ENCODE results near the gene OPA1. TPM values are rescaled to one million over a fixed set of nuclear protein-coding genes. Genes with fewer than 3 reads are reported as not detected.

The OPA1 gene
- total and polyA plus RNA-seq, 2 experiments from 2014 or later, result 29.0 to 42.2 TPM

DNA sequence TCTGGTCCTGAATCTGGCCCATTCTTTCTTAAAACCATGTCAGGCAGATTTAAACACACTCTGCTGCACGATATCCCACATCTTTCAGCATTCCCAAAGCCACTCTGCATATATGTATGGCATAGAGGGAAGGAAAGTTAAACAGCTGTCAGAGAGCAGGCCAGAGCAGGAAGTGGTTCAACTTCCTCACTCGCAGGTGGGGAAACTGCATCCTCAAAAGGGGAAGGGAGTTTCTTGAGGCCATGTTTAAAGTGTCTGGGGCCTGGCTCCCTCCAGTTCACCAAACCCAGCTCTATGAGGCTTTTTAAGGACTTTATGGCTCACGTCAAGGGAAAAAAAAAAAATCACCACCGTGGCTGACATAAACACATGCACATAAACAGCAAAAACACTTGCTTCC lies 123.1 kb downstream of the OPA1 start:
- Histone ChIP-seq H3K79me2 (ENCODE audit: insufficient read depth) (no peaks in the 10 kb centered on the region), H4K20me1 (ENCODE audit: insufficient read depth) (no peaks in the 10 kb centered on the region), H3K4me2 (ENCODE audit: unreplicated experiment) (no peak overlapping the region), H3K9me2 (ENCODE audit: insufficient read depth) (no peaks in the 10 kb centered on the region), H3K27me3 (replicated peaks; ENCODE audit: insufficient read depth) (no peaks in the 10 kb centered on the region), H3K9ac (no peak overlapping the region), H3K4me3 (no peak overlapping the region), H3K4me1 (ENCODE audit: insufficient read depth) (no peaks in the 10 kb centered on the region), H3K27ac (no peak overlapping the region), H3K36me3 (ENCODE audit: low read depth) (no peaks in the 10 kb centered on the region), H3K9me3 (ENCODE audit: low read depth) (no peaks in the 10 kb centered on the region), H3F3A (ENCODE audit: insufficient read depth) (no peaks in the 10 kb centered on the region), H2AFZ (no peak overlapping the region)
- in situ Hi-C loops (cut with MboI), result no loop called here
- TF ChIP-seq EZH2 (IDR thresholded peaks at IDR 0.05; ENCODE audit: insufficient read depth, poor library complexity, severe bottlenecking) (no peak), EZH2phosphoT487 (IDR thresholded peaks at IDR 0.05; ENCODE audit: insufficient read depth, low read depth) (no peak)
- WGBS, 2 experiments (ENCODE audit: low coverage in 1 of 2, low lambda C conversion rate in 2 of 2, missing lambda C conversion rate in 2 of 2), result 23 to 25% methylated on average over 4 of the region's 4 CpGs
- no peak for DNase-seq

DNA sequence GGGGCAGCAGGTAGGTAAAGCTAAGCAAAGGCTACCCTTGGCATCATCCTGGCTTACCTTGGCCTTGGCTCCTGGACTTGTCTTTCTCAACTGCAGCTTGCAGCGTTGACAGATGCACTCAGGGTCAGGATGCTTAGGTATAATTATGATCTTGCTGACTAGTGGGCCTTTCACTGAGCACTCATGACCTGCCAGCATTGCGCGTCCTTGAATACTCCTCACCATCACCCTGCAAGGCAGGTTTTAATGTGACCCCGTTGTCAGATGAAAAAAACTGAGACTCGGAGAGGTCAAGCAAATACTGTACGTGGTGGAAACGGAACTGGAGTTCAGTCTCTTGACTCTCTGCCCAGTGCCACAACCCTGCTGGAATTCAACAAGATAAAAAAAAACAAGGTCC lies 126.7 kb downstream of the OPA1 start:
- no peaks in the 10 kb centered on the region for H4K20me1 ChIP-seq (ENCODE audit: insufficient read depth)
- no peak overlapping the region for H3K4me2 ChIP-seq (ENCODE audit: unreplicated experiment)
- H3K27me3 ChIP-seq (replicated peaks; ENCODE audit: insufficient read depth), result no peaks in the 10 kb centered on the region
- no peaks in the 10 kb centered on the region for H3K9me3 ChIP-seq (ENCODE audit: low read depth)
- 53 to 67% methylated on average over 7 of the region's 7 CpGs for WGBS, 2 experiments (ENCODE audit: low coverage in 1 of 2, low lambda C conversion rate in 2 of 2, missing lambda C conversion rate in 2 of 2)
- H3K4me1 ChIP-seq (ENCODE audit: insufficient read depth), result no peaks in the 10 kb centered on the region
- in situ Hi-C loops (cut with MboI), result no loop called here
- H3K36me3 ChIP-seq (ENCODE audit: low read depth), result no peaks in the 10 kb centered on the region
- H3K27ac ChIP-seq, result no peak overlapping the region
- H3F3A ChIP-seq (ENCODE audit: insufficient read depth), result no peaks in the 10 kb centered on the region
- H2AFZ ChIP-seq, result no peak overlapping the region
- no peak overlapping the region for H3K4me3 ChIP-seq
- H3K79me2 ChIP-seq (ENCODE audit: insufficient read depth), result no peaks in the 10 kb centered on the region
- no peak overlapping the region for H3K9ac ChIP-seq
- H3K9me2 ChIP-seq (ENCODE audit: insufficient read depth), result no peaks in the 10 kb centered on the region
- no peak for DNase-seq
- TF ChIP-seq EZH2 (IDR thresholded peaks at IDR 0.05; ENCODE audit: insufficient read depth, poor library complexity, severe bottlenecking) (no peak), EZH2phosphoT487 (IDR thresholded peaks at IDR 0.05; ENCODE audit: insufficient read depth, low read depth) (no peak)

DNA sequence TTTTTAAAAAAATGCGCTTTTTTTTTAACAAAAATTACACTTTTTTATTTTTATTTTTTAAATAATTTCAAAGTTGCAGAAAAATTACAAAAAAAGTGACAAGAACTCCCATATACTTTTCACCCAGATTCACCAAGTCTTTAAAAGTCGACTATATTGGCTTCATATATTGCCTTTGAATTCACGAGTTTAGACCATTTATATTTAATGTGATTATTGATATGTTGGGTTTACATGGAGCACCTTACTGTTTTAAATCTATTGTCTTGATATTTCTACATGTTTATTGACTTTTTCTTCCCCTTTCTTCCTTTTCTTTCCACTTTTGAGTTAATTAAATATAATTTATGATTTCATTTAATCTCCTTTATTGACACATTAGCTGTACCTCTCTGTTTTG lies 127.2 kb downstream of the OPA1 start:
- H3K4me3 ChIP-seq, result no peak overlapping the region
- no peak overlapping the region for H3K27ac ChIP-seq
- H3K4me1 ChIP-seq (ENCODE audit: insufficient read depth), result no peaks in the 10 kb centered on the region
- no peaks in the 10 kb centered on the region for H3K9me3 ChIP-seq (ENCODE audit: low read depth)
- no peak overlapping the region for H2AFZ ChIP-seq
- no peaks in the 10 kb centered on the region for H4K20me1 ChIP-seq (ENCODE audit: insufficient read depth)
- H3K27me3 ChIP-seq (replicated peaks; ENCODE audit: insufficient read depth), result no peaks in the 10 kb centered on the region
- TF ChIP-seq EZH2phosphoT487 (IDR thresholded peaks at IDR 0.05; ENCODE audit: insufficient read depth, low read depth) (no peak), EZH2 (IDR thresholded peaks at IDR 0.05; ENCODE audit: insufficient read depth, poor library complexity, severe bottlenecking) (no peak)
- no peak for DNase-seq
- WGBS, 2 experiments (ENCODE audit: low coverage in 1 of 2, low lambda C conversion rate in 2 of 2, missing lambda C conversion rate in 2 of 2), result 45 to 58% methylated on average over 3 of the region's 3 CpGs
- no peaks in the 10 kb centered on the region for H3K36me3 ChIP-seq (ENCODE audit: low read depth)
- no peak overlapping the region for H3K9ac ChIP-seq
- no peaks in the 10 kb centered on the region for H3K79me2 ChIP-seq (ENCODE audit: insufficient read depth)
- no peaks in the 10 kb centered on the region for H3F3A ChIP-seq (ENCODE audit: insufficient read depth)
- H3K9me2 ChIP-seq (ENCODE audit: insufficient read depth), result no peaks in the 10 kb centered on the region
- in situ Hi-C loops (cut with MboI), result no loop called here
- H3K4me2 ChIP-seq (ENCODE audit: unreplicated experiment), result no peak overlapping the region

DNA sequence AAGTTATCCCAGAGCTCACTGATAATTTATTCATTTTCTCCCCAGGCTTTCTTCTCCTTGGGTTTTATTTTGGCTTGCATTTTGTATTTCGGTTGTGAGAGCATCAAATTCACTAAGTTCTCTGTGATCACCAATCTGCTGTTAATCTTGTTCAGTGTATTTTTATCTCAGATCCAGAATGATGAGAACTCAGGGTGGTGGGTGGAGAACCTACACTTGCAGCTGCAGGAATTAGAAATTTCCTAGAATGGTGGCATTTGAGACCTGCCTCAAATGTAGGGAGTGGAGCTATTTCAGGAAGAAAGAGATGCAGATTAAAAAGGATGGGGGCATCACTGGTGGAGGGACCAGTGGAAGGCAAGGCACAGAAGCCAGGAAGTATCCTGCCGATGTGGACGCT lies 129.6 kb downstream of the OPA1 start:
- no peak for DNase-seq

DNA sequence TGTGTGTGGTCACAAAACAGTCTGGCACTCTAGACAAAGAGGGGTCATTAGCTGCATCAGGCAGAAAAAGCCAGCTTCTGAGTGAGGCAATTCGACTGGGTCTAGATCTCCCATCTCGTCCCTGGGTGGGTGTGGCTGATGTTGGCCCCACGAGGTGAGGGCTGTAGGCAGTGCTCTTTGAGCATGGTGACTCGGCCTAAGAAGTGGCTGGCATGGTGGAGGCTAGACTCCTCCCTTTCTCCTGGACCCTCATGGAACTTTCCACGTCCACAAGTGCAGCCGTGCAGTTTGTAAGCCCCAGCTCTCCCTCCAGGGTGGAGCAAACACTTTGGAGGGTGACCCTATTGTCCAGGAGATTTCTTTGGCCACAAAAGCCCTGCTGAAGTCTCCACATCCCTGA lies 134.1 kb downstream of the OPA1 start:
- Histone ChIP-seq H2AFZ (no peak overlapping the region), H3K9me3 (ENCODE audit: low read depth) (no peaks in the 10 kb centered on the region), H3K9me2 (ENCODE audit: insufficient read depth) (no peaks in the 10 kb centered on the region), H3K79me2 (ENCODE audit: insufficient read depth) (no peaks in the 10 kb centered on the region), H3K4me1 (ENCODE audit: insufficient read depth) (peaks cover under 1% of the 10 kb centered on the region), H3K27ac (no peak overlapping the region), H3K9ac (no peak overlapping the region), H3K4me3 (no peak overlapping the region), H3K4me2 (ENCODE audit: unreplicated experiment) (no peak overlapping the region), H4K20me1 (ENCODE audit: insufficient read depth) (no peaks in the 10 kb centered on the region), H3F3A (ENCODE audit: insufficient read depth) (no peaks in the 10 kb centered on the region), H3K27me3 (replicated peaks; ENCODE audit: insufficient read depth) (no peaks in the 10 kb centered on the region; the same call in 1 of the 2 replicates), H3K36me3 (ENCODE audit: low read depth) (no peaks in the 10 kb centered on the region)
- in situ Hi-C loops (cut with MboI), result no loop called here
- TF ChIP-seq EZH2phosphoT487 (IDR thresholded peaks at IDR 0.05; ENCODE audit: insufficient read depth, low read depth) (no peak), EZH2 (IDR thresholded peaks at IDR 0.05; ENCODE audit: insufficient read depth, poor library complexity, severe bottlenecking) (no peak)
- DNase-seq, result no peak
- WGBS, 2 experiments (ENCODE audit: low coverage in 1 of 2, low lambda C conversion rate in 2 of 2, missing lambda C conversion rate in 2 of 2), result 39 to 40% methylated on average over 6 of the region's 6 CpGs

More for the DNA sequence above, 129.6 kb downstream of the OPA1 start:
- Histone ChIP-seq H3K4me1 (ENCODE audit: insufficient read depth) (no peaks in the 10 kb centered on the region), H3K27me3 (replicated peaks; ENCODE audit: insufficient read depth) (no peaks in the 10 kb centered on the region), H3K79me2 (ENCODE audit: insufficient read depth) (no peaks in the 10 kb centered on the region), H3K9me3 (ENCODE audit: low read depth) (no peaks in the 10 kb centered on the region), H3K27ac (no peak overlapping the region), H3K9ac (no peak overlapping the region), H3F3A (ENCODE audit: insufficient read depth) (no peaks in the 10 kb centered on the region), H3K4me2 (ENCODE audit: unreplicated experiment) (no peak overlapping the region), H4K20me1 (ENCODE audit: insufficient read depth) (no peaks in the 10 kb centered on the region), H3K36me3 (ENCODE audit: low read depth) (no peaks in the 10 kb centered on the region), H2AFZ (no peak overlapping the region), H3K4me3 (no peak overlapping the region), H3K9me2 (ENCODE audit: insufficient read depth) (no peaks in the 10 kb centered on the region)
- TF ChIP-seq EZH2 (IDR thresholded peaks at IDR 0.05; ENCODE audit: insufficient read depth, poor library complexity, severe bottlenecking) (no peak), EZH2phosphoT487 (IDR thresholded peaks at IDR 0.05; ENCODE audit: insufficient read depth, low read depth) (no peak)
- in situ Hi-C loops (cut with MboI), result no loop called here
- 69% methylated on average over 3 of the region's 3 CpGs for WGBS, 2 experiments (ENCODE audit: low coverage in 1 of 2, low lambda C conversion rate in 2 of 2, missing lambda C conversion rate in 2 of 2)
